GM19467 (cell line): ENCODE measurements around the gene CDCA8.

ENCODE experiments used
- ATAC-seq: cut with Tn5 transposase; IDR thresholded peaks from one replicate; pipeline ENCODE4 v1.9.1; 2021; ENCODE audit warnings: mild to moderate bottlenecking, moderate library complexity; ENCODE audit not compliant: unreplicated experiment

CDCA8 gene

DNA sequence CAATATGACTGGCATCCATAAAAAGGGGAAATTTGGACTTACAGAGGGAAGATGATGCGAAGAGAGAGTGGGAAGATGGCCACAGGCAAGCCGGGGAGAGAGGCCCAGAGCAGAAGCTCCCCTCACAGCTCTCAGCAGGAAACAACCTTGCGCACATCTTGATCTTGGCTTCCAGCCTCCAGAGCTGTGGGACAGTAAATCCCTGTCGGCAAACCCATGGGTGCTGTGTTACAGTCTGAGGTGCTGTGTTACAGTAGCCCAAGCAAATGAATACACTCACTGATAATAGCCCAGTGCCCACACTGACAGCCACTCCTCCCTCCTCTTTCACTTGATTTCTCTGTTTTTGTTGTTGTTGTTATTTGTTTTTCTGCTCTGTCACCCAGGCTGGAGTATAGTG, 22.4 kb downstream of the CDCA8 start:
- ATAC-seq = no peak

DNA sequence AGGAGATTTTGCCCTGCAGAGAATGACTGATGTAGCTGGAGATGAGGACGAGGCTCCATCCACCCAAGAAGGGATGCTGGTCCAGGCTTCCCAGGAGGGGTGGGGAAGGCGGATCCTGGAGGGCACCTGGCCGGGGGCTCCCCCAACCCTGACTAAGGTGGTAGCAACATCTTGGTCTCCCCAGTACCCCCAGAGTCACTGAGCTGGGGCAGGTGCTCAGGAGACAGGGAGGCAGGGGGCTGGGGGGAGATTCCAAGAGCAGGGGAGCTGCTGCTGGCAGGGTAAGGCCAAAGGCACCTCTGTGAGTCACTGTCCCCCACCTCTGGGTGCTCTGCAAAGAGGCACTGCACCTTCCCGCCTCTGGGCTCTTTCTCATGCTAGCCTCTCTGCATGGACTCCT, 24.0 kb downstream of the CDCA8 start:
- ATAC-seq = no peak

GRCh38 chr1:37717631-37718030, 25.3 kb downstream of the CDCA8 start:
- ATAC-seq = no peak

DNA sequence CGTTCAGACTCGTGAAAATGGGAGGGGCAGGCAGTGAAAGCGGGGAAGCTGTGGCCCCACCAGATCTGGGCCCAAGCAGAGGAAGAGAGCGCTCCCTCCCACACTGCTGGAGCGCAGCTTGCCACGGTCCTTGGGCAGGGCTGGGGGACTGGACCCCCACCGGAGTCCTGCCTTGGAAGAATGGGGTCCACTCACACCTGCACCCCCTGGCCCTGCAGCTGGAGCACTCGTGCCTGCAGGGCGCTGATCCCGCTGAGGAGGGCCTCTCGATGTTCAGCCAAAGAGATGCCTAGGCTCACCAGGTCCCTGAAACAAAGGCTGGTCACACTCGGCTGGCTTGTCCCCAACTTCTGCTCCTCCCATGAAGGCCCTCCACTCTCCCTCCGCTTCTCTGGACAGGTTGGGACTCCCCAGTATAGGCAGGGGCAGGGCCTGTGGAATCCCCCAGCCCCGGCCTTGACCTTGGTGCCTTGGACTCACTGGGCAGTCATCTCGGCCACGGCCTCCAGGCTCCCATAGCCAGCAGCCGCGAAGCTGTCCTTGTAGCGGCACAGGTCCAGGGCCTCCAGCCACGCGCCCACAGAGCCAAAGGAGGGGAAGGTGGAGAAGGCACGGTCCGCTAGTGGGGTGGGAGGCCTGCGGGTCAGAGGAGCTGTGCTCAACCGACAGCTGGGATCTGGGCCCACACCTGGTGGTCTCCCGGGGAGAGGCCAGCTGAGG, 26.0 kb downstream of the CDCA8 start:
- no peak for ATAC-seq

DNA sequence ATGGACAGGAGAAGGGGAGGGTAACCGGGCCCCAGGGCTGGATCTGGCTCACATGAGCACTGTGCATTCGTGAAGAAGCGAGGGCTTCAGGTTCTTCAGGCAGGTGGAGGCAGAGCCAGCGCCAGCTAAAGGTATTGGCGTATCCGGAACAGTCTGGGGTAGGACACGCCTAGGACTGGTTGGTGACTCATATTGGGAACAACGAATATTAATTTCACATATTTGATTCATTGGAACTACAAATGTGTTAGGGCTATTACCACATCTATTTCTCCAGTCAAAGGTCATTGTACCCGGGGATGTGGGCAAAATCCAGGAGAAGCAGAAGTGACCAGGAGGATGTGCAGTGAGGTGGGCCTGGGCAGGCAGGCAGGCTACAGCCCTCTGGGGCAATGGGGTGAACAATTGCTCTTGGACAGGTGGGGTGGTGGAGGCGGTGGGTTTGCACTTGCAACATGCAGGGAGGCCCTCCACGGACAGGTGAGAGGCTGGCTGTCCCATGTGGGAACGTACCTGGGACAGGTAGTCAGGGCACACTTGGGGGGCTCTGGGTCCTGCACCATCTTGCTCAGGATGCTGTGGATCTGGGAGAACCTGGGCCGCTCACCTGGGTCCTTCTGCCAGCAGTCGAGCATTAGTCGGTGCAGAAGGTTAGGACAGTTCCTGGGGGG, 26.7 kb downstream of the CDCA8 start:
- ATAC-seq = no peak

GRCh38 chr1:37719572-37720195, 27.4 kb downstream of the CDCA8 start:
- ATAC-seq = no peak

DNA sequence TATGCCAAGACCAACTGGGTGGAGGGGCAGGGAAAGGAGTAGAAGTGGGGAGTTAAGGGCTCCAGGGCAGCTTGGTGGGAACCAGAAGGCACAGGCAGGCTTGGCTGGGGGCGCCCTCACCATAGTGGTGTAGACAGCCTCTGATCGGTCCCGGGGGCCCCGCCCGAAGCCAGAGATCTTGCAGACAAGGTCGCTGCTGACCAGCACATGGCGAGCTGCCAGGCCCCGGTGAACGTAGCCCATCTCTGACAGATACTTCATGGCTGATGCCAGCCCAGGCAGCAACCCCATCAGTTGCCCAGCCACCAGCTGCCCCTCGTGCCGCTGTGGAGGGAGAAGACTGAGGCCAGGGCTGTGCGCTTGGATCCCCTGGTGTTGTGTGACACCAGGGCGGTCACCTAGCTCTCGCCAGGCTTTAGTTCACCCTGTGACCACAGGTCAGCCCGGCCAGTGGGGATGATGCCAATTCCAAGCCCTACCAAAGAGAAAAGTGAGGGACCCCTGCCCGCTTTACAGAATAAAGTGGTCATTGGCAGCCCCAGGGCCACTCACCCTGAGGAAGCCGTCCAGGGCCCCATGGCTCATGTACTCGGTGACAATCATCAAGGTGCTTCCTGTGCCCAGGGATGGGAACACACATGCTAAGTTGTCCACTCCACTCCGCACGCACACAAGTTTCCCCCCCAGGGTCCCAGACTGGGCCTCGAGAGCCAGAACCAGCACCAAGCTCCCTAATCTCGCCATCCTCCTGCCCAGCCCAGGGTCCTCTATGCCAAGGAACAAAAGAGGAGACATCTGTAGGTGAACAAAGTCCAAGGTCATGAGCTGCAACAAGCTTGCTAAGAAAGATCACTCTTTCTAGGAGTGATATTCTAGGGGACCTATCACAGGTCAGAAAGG, 28.2 kb downstream of the CDCA8 start:
- ATAC-seq = no peak

- ATAC-seq = no peak
Measured at GRCh38 chr1:37721565-37721964, 29.2 kb downstream of the CDCA8 start.

- no peak for ATAC-seq
Measured at GRCh38 chr1:37722181-37723071, 30.1 kb downstream of the CDCA8 start.

DNA sequence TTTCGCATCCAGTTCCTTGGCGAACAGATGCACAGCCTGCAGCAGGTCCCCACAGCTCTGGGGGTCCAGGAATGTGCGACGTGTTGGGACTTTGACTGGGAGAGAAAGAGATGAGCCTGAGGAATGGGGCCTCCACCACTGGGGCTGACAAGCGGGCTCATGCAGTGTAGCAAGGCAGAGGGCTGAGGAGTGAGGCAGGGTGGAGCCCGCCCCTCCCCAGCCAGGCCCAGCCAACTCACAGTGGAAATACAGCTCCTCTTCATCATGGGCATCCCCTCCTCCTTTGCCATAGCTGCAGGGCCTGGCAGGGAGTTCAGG, 30.7 kb downstream of the CDCA8 start:
- ATAC-seq = no peak

DNA sequence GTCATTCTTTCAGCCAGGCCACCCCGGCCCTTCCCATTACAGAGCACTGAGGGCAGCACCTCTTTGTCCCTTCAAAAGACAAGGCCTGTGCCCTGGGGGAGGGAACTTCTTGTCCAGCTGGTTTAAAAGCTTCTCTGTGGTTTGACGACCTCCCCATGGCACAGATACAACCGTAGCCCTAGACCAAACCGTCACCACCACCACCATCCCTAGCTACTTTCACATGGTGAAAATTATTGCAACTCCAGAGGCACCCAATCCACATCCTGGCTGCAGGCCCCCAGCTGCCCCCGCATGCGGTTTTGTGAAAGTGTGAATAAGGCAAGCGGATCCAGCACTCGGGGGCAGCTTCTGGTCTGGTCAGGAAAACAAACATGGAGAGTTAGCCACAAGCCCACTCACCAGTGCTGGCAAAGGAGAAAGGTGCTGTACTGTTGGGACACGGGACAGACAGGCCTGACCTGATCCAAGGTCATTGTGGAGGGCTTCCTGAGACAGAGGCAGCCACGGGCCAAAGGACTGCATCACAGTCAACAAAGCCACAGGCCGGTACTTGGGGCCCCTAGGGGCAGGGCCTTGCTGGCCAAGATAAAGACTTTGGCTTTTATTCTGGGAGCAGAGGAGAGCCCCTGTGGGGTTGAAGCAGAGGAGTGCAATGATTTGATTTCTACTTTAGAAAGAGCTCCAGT, 31.2 kb downstream of the CDCA8 start:
- ATAC-seq = no peak

- ATAC-seq = no peak
Measured at GRCh38 chr1:37724575-37724974, 32.3 kb downstream of the CDCA8 start.

DNA sequence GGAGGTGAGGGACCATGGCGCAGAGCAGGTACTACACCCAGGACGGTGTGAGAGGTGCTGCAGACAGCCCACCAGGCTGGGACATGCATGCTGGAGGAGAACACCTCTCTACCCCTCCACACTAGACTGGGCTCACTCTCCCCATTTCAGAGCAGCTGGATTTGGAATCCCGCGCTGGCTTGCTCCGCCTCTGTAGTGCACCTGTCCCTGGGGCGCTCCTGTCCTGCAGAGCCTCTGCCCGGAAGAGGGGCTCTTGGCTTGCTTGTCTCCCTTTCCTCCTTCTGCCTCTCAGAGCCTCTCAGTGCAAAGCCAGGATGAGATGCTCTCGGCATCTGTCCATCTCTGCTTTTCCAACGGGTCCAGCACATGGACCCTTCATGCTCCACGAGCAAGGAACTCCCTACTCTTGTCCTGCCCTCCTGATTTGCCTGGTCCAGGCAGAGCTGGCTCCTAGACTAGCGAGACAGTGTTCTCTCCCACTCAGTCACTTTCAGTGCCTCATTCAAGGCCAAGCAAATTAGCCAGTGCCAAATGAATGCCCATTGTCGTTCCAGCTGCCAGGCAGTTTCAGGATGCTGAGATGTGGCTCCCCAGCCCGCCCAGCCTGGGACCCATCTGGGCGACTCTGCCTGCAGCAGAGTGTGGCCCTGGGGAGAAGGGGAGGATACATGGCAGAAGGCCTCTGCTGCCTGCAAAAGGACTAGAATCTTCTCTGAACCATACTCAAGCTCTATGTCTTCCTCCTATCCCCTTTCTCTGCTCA, 33.7 kb downstream of the CDCA8 start:
- ATAC-seq = no peak

GRCh38 chr1:37726751-37727585, 34.7 kb downstream of the CDCA8 start:
- ATAC-seq = no peak

GRCh38 chr1:37728416-37728815, 36.1 kb downstream of the CDCA8 start:
- no peak for ATAC-seq

DNA sequence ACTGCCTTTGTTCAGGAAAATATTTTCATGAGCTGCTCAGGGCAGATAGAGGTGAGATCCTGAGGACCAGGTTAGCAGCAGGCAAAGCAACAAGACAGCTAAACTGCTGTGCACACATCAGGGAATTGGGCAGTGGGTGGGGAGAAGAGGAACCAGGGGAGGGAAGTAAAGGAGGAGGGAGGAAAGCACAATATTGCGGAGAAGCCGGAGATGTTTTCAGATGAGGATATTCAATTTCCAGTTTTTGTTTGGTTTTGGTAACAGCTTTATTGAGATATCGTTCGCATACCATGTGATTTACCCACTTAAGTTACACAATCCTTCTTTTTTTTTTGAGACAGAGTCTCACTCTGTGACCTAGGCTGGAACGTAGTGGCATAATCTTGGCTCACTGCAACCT, 38.1 kb downstream of the CDCA8 start:
- ATAC-seq = no peak

- ATAC-seq = no peak
Measured at GRCh38 chr1:37731312-37732019, 39.1 kb downstream of the CDCA8 start.
